Chondrocyte (in vitro differentiated cells): ENCODE measurements around the gene GABRR3. TPM values are rescaled to one million over a fixed set of nuclear protein-coding genes. Genes with fewer than 3 reads are reported as not detected.
"Not testable (repeated sequence)": the region's sequence is repeated elsewhere in the genome, so short reads cannot be mapped to it uniquely, and the experiment has no call there.

Experiments used
- DNase-seq: peaks from one replicate; pipeline ENCODE4 v3.0.0; 2021; ENCODE audit warnings: mixed read lengths, low spot score
- H3K27ac Mint-ChIP-seq: one replicate; pipeline ENCODE4 v1.8.0; 2021; ENCODE audit warnings: mild to moderate bottlenecking, moderate library complexity, mixed read lengths; ENCODE audit not compliant: unreplicated experiment
- H3K27me3 Mint-ChIP-seq: 2 replicates; pipeline ENCODE4 v1.8.0; 2021; ENCODE audit warnings: low read depth, mixed read lengths
- H3K36me3 Mint-ChIP-seq: 2 replicates; pipeline ENCODE4 v1.8.0; 2021; ENCODE audit warnings: low read depth, mixed read lengths
- H3K4me1 Mint-ChIP-seq: 2 replicates; pipeline ENCODE4 v1.8.0; 2021; ENCODE audit warnings: low read depth, mild to moderate bottlenecking, mixed read lengths
- H3K4me3 Mint-ChIP-seq: one replicate; pipeline ENCODE4 v1.8.0; 2021; ENCODE audit warnings: mild to moderate bottlenecking, moderate library complexity, mixed read lengths; ENCODE audit not compliant: unreplicated experiment
- H3K9me3 Mint-ChIP-seq: 2 replicates; pipeline ENCODE4 v1.8.0; 2021; ENCODE audit warnings: low read depth, mixed read lengths
- CTCF ChIP-seq: fragments of 200-600 bp; sonication (generic); IDR thresholded peaks from 2 replicates; pipeline ENCODE4 v1.5.0; 2021; ENCODE audit warnings: antibody characterized with exemption, mild to moderate bottlenecking, moderate library complexity
- total RNA-seq: library from RNA; stranded (reverse); gene quantifications from 3 replicates; pipeline ENCODE4 v1.2.1, GENCODE V29; 2021

Gene GABRR3
- total RNA-seq, 1 donor from 2014 or later = not detected

GRCh38 chr3:98014268-98014585 lies 20.9 kb downstream of the GABRR3 start:
- DNase-seq = no peak
- Mint-ChIP-seq H3K27ac (no peak overlapping the region), H3K27me3 (peaks cover 40% of the 10 kb centered on the region), H3K9me3 (peaks cover 6% of the 10 kb centered on the region), H3K36me3 (no peaks in the 10 kb centered on the region), H3K4me3 (no peak overlapping the region), H3K4me1 (no peaks in the 10 kb centered on the region)
- no peak for TF ChIP-seq CTCF

- H3K36me3 Mint-ChIP-seq = no peaks in the 10 kb centered on the region
- no peak overlapping the region for H3K4me3 Mint-ChIP-seq
- no peak for DNase-seq
- H3K27me3 Mint-ChIP-seq = peaks cover 40% of the 10 kb centered on the region
- peaks cover 6% of the 10 kb centered on the region for H3K9me3 Mint-ChIP-seq
- H3K4me1 Mint-ChIP-seq = no peaks in the 10 kb centered on the region
- TF ChIP-seq CTCF = no peak
- H3K27ac Mint-ChIP-seq = no peak overlapping the region
Measured at GRCh38 chr3:98013411-98014267, 21.5 kb downstream of the GABRR3 start.

DNA sequence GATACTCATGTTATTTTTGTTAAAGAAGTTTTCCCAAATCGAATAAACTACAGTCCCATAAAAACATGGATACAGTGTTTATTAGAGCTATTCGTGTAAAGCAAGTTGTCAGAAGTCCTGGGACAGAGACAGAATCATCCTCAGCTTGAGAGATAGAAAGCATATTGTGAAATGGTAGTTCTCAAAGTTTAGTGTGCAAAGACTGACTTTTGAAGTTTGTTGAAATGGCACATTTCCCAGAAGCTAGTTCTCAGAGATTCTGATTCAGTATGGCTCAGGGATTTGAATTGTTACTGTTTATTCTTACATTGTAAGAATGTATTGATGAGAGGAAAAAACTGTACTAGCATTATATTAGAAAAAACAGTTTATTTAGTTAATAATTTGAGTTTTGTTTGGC lies 22.1 kb downstream of the GABRR3 start:
- no peak overlapping the region for H3K4me3 Mint-ChIP-seq
- peaks cover 6% of the 10 kb centered on the region for H3K9me3 Mint-ChIP-seq
- no peak for TF ChIP-seq CTCF
- H3K27ac Mint-ChIP-seq = no peak overlapping the region
- DNase-seq = no peak
- no peaks in the 10 kb centered on the region for H3K4me1 Mint-ChIP-seq
- peaks cover 40% of the 10 kb centered on the region for H3K27me3 Mint-ChIP-seq
- no peaks in the 10 kb centered on the region for H3K36me3 Mint-ChIP-seq

GRCh38 chr3:98010883-98011449 lies 24.1 kb downstream of the GABRR3 start:
- DNase-seq, H3K4me1 Mint-ChIP-seq, H3K4me3 Mint-ChIP-seq, H3K36me3 Mint-ChIP-seq, H3K27ac Mint-ChIP-seq, H3K9me3 Mint-ChIP-seq: not testable (repeated sequence)
- H3K27me3 Mint-ChIP-seq = peaks cover 28% of the 10 kb centered on the region

GRCh38 chr3:98010194-98010882 lies 24.8 kb downstream of the GABRR3 start:
- no peak overlapping the region for H3K4me3 Mint-ChIP-seq
- no peaks in the 10 kb centered on the region for H3K4me1 Mint-ChIP-seq
- DNase-seq = no peak
- no peaks in the 10 kb centered on the region for H3K36me3 Mint-ChIP-seq
- H3K27me3 Mint-ChIP-seq = peaks cover 22% of the 10 kb centered on the region
- H3K9me3 Mint-ChIP-seq = peaks cover 6% of the 10 kb centered on the region
- no peak for TF ChIP-seq CTCF
- no peak overlapping the region for H3K27ac Mint-ChIP-seq
